Natural killer cell (primary cell): Measurements from ENCODE around the gene FRMD4A. TPM values are rescaled to one million over a fixed set of nuclear protein-coding genes. Genes with fewer than 3 reads are reported as not detected.
"Not testable (repeated sequence)": the region's sequence is repeated elsewhere in the genome, so short reads cannot be mapped to it uniquely, and the experiment has no call there.

Source experiments
- ATAC-seq, 3 donors: fragments of 150-1000 bp in 2 of 3; fragments of 200-7000 bp in 1 of 3; cut with Tn5 transposase; 1 replicate in 1 of 3; 2 replicates in 2 of 3; pipeline ENCODE4 v1.10.0; 2021; ENCODE audit warnings: mild to moderate bottlenecking in 2 of 3, moderate library complexity in 2 of 3
- DNase-seq, 2 donors: peaks; one replicate each; pipeline versions ENCODE4 v3.0.0 to v3.0.0-alpha.2; 2013 to 2021; ENCODE audit warnings: mixed read lengths in 1 of 2
- H3K27ac ChIP-seq: one replicate; pipeline ENCODE4 v1.5.1; 2013; ENCODE audit warnings: mild to moderate bottlenecking, low read length
- H3K27me3 ChIP-seq: one replicate; pipeline ENCODE4 v1.6.1; 2013; ENCODE audit warnings: low read length; ENCODE audit not compliant: control insufficient read depth, insufficient read depth
- H3K36me3 ChIP-seq: one replicate; pipeline ENCODE4 v1.6.1; 2013; ENCODE audit warnings: low read length; ENCODE audit not compliant: control insufficient read depth, insufficient read depth
- H3K4me1 ChIP-seq: one replicate; pipeline ENCODE4 v1.6.1; 2013; ENCODE audit warnings: low read length; ENCODE audit not compliant: control insufficient read depth, insufficient read depth
- H3K4me3 ChIP-seq: one replicate; pipeline ENCODE4 v1.5.1; 2013; ENCODE audit warnings: low read length
- H3K9me3 ChIP-seq: one replicate; pipeline ENCODE4 v1.6.1; 2013; ENCODE audit warnings: low read length; ENCODE audit not compliant: control insufficient read depth, insufficient read depth
- H3K27ac Mint-ChIP-seq, 2 donors: one replicate each; pipeline ENCODE4 v1.8.0; 2022; ENCODE audit warnings: mild to moderate bottlenecking in 2 of 2, mixed read lengths in 2 of 2, moderate library complexity in 1 of 2
- H3K27me3 Mint-ChIP-seq, 2 donors: one replicate each; pipeline ENCODE4 v1.8.0; 2022; ENCODE audit warnings: low read depth in 2 of 2, mixed read lengths in 2 of 2
- H3K36me3 Mint-ChIP-seq: one replicate; pipeline ENCODE4 v1.8.0; 2022; ENCODE audit warnings: mixed read lengths
- H3K4me1 Mint-ChIP-seq, 2 donors: one replicate each; pipeline ENCODE4 v1.8.0; 2022; ENCODE audit warnings: mixed read lengths in 2 of 2
- H3K4me3 Mint-ChIP-seq: one replicate; pipeline ENCODE4 v1.8.0; 2022; ENCODE audit warnings: mild to moderate bottlenecking, moderate library complexity, mixed read lengths
- H3K9me3 Mint-ChIP-seq, 2 donors: one replicate each; pipeline ENCODE4 v1.8.0; 2022; ENCODE audit warnings: mixed read lengths in 2 of 2
- WGBS: methylation state at CpG from one replicate; pipeline ENCODE4 v1.1.7; 2013; ENCODE audit warnings: missing lambda C conversion rate; ENCODE audit not compliant: insufficient coverage; 5-methylcytosine and 5-hydroxymethylcytosine counted together
- intact Hi-C: fragments of 100-400 bp; cut with micrococcal nuclease; formaldehyde crosslinking; loops from one replicate; pipeline ENCODE4 v1.14.2; 2022
- total RNA-seq, 4 donors: library from RNA; stranded (reverse); fragments of 120-200 nt in 1 of 4; gene quantifications; one replicate each; pipeline versions ENCODE4 v1.2.3 to v1.2.4, GENCODE V29; 2013 to 2022
- TF ChIP-seq, protein P1 (sequence below): fragments of 200-600 bp; IDR thresholded peaks from one replicate; pipeline ENCODE4 v1.8.0; 2022; ENCODE audit warnings: antibody characterized with exemption

Gene FRMD4A
- total RNA-seq, 3 donors from 2014 or later (not counting 1 experiment from before 2014, with no cell fraction given), result 0.36 to 0.38 TPM; not detected in 1

DNA sequence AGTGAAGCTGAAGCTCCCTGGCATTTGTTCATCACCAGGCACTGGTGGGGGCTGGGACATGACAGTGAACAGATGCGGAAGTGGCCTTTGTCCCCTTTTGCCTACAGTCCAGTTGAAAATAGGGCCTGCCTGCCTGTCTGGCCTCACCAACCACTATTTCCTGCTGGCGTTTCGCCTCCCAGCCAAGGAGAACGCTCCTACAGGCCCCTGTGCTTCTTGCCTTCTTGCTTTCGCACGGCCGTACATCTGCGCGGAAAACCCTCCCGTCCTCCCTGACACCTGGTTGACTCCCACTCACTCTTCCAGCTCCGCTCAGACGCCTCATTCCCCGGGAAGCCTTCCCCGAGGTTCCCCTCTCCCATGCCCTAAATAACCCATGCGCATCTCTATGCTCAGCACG, 426.7 kb downstream of the FRMD4A start:
- WGBS, result 71% methylated on average over 16 of the region's 16 CpGs
- ATAC-seq (no peak), DNase-seq (no peak)
- TF ChIP-seq, protein P1, sequence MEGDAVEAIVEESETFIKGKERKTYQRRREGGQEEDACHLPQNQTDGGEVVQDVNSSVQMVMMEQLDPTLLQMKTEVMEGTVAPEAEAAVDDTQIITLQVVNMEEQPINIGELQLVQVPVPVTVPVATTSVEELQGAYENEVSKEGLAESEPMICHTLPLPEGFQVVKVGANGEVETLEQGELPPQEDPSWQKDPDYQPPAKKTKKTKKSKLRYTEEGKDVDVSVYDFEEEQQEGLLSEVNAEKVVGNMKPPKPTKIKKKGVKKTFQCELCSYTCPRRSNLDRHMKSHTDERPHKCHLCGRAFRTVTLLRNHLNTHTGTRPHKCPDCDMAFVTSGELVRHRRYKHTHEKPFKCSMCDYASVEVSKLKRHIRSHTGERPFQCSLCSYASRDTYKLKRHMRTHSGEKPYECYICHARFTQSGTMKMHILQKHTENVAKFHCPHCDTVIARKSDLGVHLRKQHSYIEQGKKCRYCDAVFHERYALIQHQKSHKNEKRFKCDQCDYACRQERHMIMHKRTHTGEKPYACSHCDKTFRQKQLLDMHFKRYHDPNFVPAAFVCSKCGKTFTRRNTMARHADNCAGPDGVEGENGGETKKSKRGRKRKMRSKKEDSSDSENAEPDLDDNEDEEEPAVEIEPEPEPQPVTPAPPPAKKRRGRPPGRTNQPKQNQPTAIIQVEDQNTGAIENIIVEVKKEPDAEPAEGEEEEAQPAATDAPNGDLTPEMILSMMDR, result no peak
- Mint-ChIP-seq H3K9me3 (peaks cover 0 to 2% of the 10 kb centered on the region in 2 donors), H3K27ac (no peak overlapping the region), H3K4me1 (peaks cover 6 to 8% of the 10 kb centered on the region in 2 donors), H3K27me3 (peaks cover 10 to 16% of the 10 kb centered on the region in 2 donors), H3K4me3 (no peak overlapping the region), H3K36me3 (no peaks in the 10 kb centered on the region)
- intact Hi-C loops, result no loop called here
- Histone ChIP-seq H3K4me3 (no peak overlapping the region), H3K4me1 (no peaks in the 10 kb centered on the region), H3K27me3 (no peaks in the 10 kb centered on the region), H3K27ac (no peak overlapping the region), H3K36me3 (no peaks in the 10 kb centered on the region), H3K9me3 (no peaks in the 10 kb centered on the region)

DNA sequence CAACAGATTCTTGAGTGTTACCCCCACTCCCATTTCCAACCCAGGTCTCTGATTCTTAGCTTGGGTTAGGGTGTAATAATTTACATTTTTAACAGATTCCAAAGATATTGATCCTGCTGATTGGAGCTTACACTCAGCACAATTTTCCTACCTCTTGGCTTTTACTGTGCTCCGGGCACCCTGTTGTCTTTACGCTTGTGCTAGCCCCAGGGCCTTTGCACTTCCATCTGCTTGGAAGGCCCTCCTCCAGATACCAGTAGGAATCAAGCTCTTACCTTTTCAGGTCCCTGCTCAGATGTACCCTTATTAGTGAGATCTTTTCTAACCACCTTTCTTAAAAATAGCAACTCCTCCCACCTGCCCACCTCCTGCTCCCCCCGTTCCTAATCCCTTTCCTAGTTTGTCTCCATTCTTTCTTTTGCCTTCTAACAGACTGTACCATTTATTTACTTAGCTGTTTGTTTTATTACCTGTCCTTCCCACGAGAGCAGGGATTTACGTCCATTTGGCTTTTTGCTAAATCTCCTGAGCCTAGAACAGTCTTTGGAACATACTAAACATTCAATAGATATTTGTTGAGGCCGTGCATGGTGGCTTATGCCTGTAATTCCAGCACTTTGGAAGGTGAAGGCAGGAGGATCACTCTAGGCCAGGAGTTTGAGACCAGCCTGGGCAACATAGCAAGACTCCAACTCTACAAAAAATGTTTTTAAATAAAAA, 427.7 kb downstream of the FRMD4A start:
- H3K27ac ChIP-seq, result no peak overlapping the region
- H3K36me3 Mint-ChIP-seq, result no peaks in the 10 kb centered on the region
- H3K4me1 Mint-ChIP-seq, result peaks cover 6 to 8% of the 10 kb centered on the region in 2 donors
- WGBS, result 86% methylated on average over 6 of the region's 6 CpGs
- no peaks in the 10 kb centered on the region for H3K4me1 ChIP-seq
- peaks cover 0 to 2% of the 10 kb centered on the region in 2 donors for H3K9me3 Mint-ChIP-seq
- no peaks in the 10 kb centered on the region for H3K9me3 ChIP-seq
- TF ChIP-seq, protein P1, result no peak
- H3K4me3 Mint-ChIP-seq, result no peak overlapping the region
- no peak overlapping the region for H3K27ac Mint-ChIP-seq
- intact Hi-C loops, result no loop called here
- peaks cover 9 to 16% of the 10 kb centered on the region in 2 donors for H3K27me3 Mint-ChIP-seq
- ATAC-seq, result no peak
- H3K4me3 ChIP-seq, result no peak overlapping the region
- no peak for DNase-seq
- no peaks in the 10 kb centered on the region for H3K36me3 ChIP-seq
- H3K27me3 ChIP-seq, result no peaks in the 10 kb centered on the region

DNA sequence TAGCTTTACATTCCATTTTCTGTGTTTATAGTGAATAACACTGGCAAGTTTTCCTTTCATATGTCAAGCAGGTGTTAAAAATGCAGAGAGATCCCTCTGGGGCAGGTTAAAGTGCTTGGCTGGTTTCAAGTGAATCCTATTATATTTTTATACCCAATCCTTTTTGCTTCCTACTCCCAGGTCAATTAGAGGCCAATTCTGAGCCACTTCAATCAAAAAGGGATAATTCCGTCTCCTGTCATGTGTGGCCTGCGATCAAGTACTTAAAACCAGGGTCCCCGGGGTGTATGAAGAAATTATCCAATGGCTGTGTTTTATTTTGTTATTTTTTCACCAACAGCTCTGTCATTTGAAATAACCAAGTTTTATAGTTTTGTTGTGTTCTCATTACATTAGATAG, 430.8 kb downstream of the FRMD4A start:
- Mint-ChIP-seq H3K27me3 (peaks cover 14 to 22% of the 10 kb centered on the region in 2 donors), H3K9me3 (peaks cover 0 to 2% of the 10 kb centered on the region in 2 donors), H3K27ac (no peak overlapping the region), H3K4me3 (no peak overlapping the region), H3K4me1 (peaks cover 8 to 12% of the 10 kb centered on the region in 2 donors), H3K36me3 (no peaks in the 10 kb centered on the region)
- DNase-seq, result no peak
- TF ChIP-seq, protein P1, result no peak
- H3K4me3 ChIP-seq, result no peak overlapping the region
- no peak for ATAC-seq
- H3K27ac ChIP-seq, result no peak overlapping the region
- no peaks in the 10 kb centered on the region for H3K27me3 ChIP-seq
- 80% methylated on average over 3 of the region's 3 CpGs for WGBS
- H3K4me1 ChIP-seq, result no peaks in the 10 kb centered on the region
- no peaks in the 10 kb centered on the region for H3K36me3 ChIP-seq
- intact Hi-C loops, result no loop called here
- H3K9me3 ChIP-seq, result no peaks in the 10 kb centered on the region

DNA sequence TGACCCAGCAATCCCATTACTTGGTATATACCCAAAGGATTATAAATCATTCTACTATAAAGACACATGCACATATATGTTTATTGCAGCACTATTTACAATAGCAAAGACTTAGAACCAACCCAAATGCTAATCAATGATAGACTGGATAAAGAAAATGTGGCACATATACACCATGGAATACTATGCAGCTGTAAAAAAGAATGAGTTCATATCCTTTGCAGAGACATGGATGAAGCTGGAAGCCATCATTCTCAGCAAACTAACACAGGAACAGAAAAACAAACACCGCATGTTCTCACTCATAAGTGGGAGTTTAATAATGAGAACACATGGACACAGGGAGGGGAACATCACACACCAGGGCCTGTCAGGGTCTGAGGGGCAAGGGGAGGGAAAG, 434.6 kb downstream of the FRMD4A start:
- H3K4me1 Mint-ChIP-seq, result peaks cover 24 to 35% of the 10 kb centered on the region in 2 donors
- intact Hi-C loops, H3K36me3 ChIP-seq, H3K27ac ChIP-seq, DNase-seq, H3K27ac Mint-ChIP-seq, ATAC-seq, H3K36me3 Mint-ChIP-seq, H3K9me3 ChIP-seq, H3K4me3 Mint-ChIP-seq, H3K9me3 Mint-ChIP-seq, H3K4me3 ChIP-seq: not testable (repeated sequence)
- H3K27me3 ChIP-seq, result peaks cover 10% of the 10 kb centered on the region
- 100% methylated on average over 1 of the region's 1 CpG for WGBS
- H3K4me1 ChIP-seq, result peaks cover 14% of the 10 kb centered on the region
- peaks cover 36 to 38% of the 10 kb centered on the region in 2 donors for H3K27me3 Mint-ChIP-seq
